ENCODE measurements around the gene AFF3. TPM values are rescaled to one million over a fixed set of nuclear protein-coding genes. Genes with fewer than 3 reads are reported as not detected.

Gene AFF3
- total and polyA plus RNA-seq, 3 donors from 2014 or later: 18.0 to 34.4 (median 27.1) TPM

DNA sequence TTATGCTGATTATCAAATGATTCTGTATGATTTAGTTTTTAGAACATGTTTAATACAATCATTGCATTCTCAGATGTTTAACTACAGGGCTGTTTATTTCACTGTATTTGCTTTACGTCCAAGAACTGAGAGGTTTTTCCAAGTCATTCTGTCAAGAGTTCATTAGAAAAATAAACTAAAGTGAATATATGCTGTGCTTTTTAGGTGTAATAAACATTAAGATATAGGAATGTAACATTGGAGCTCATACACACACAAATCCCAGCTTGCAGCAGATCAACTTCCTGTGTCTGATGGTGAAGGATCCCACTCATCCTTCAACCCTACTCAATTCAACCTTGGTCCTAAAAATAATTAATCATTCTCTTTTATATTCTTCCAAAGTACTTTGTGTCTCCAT is 285.0 kb downstream of the AFF3 start:
- no peak overlapping the region for H3K27ac ChIP-seq
- H3K9me3 ChIP-seq: no peaks in the 10 kb centered on the region
- no peaks in the 10 kb centered on the region for H3K27me3 ChIP-seq
- H3K4me1 ChIP-seq: no peaks in the 10 kb centered on the region
- no peak overlapping the region for H3K4me3 ChIP-seq
- DNase-seq: no peak
- 93 to 100% methylated on average over 1 of the region's 1 CpG for WGBS, 2 donors
- no peaks in the 10 kb centered on the region for H3K36me3 ChIP-seq (ENCODE audit: low read depth, missing control alignments)
- intact Hi-C loops (cut with DNase I; ENCODE audit: low total_unique reads): no loop called here
- no peak for TF ChIP-seq POLR2A (IDR thresholded peaks at IDR 0.05)
- TF ChIP-seq, protein P1, sequence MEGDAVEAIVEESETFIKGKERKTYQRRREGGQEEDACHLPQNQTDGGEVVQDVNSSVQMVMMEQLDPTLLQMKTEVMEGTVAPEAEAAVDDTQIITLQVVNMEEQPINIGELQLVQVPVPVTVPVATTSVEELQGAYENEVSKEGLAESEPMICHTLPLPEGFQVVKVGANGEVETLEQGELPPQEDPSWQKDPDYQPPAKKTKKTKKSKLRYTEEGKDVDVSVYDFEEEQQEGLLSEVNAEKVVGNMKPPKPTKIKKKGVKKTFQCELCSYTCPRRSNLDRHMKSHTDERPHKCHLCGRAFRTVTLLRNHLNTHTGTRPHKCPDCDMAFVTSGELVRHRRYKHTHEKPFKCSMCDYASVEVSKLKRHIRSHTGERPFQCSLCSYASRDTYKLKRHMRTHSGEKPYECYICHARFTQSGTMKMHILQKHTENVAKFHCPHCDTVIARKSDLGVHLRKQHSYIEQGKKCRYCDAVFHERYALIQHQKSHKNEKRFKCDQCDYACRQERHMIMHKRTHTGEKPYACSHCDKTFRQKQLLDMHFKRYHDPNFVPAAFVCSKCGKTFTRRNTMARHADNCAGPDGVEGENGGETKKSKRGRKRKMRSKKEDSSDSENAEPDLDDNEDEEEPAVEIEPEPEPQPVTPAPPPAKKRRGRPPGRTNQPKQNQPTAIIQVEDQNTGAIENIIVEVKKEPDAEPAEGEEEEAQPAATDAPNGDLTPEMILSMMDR (IDR thresholded peaks at IDR 0.05): no peak

DNA sequence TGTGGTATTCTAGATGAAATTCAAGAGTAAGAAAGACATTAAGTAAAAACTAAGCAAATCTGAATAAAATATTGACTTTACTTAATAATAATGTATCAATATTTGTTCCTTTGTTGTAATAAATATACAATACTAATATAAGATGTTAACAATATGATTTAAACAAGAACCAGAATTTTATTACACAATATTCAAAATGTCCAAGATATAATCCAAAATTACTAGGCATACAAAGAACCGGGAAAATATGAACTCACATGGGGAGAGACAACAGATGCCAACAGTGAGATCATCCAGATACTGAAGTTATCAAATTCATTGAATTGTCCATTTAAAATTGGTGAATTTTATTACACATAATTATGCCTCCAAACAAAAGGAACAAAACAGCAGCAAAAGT is 286.3 kb downstream of the AFF3 start:
- H3K27me3 ChIP-seq: no peaks in the 10 kb centered on the region
- H3K9me3 ChIP-seq: no peaks in the 10 kb centered on the region
- WGBS, 2 donors: 91 to 94% methylated on average over 1 of the region's 1 CpG
- intact Hi-C loops (cut with DNase I; ENCODE audit: low total_unique reads): no loop called here
- DNase-seq: no peak
- no peaks in the 10 kb centered on the region for H3K4me1 ChIP-seq
- H3K27ac ChIP-seq: no peak overlapping the region
- TF ChIP-seq, protein P1 (IDR thresholded peaks at IDR 0.05): no peak
- no peak for TF ChIP-seq POLR2A (IDR thresholded peaks at IDR 0.05)
- H3K4me3 ChIP-seq: no peak overlapping the region
- no peaks in the 10 kb centered on the region for H3K36me3 ChIP-seq (ENCODE audit: low read depth, missing control alignments)

DNA sequence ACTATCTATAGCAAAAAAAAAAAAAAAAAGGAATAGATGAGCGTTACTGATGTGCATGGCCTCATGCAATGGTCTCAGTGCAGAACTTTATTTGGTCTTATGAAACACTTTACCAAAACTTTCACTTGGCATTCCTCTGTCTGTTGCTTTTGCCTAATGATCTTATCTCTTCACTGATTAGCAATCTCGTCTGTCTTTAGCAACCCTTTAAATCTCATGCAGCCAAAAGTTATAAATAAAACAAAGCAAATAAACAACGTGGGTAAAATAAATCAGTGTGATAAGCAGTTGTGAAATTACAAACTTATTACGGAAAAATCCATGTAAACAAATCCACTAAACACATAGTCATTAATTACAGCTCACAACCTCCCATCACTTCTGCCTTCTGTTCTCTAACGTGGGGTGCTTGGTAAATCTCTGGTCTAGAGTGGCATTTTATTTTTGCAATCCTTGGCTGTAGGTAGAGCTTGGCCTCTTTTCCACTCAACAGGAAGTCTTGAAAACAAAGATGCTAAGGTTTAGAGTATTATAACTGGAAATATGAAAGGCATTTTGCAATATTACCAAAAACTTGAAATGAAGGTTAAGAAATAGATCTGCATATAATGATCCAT is 288.0 kb downstream of the AFF3 start:
- H3K4me3 ChIP-seq: no peak overlapping the region
- 73 to 81% methylated on average over 5 of the region's 5 CpGs for WGBS, 2 donors
- intact Hi-C loops (cut with DNase I; ENCODE audit: low total_unique reads): no loop called here
- H3K27me3 ChIP-seq: no peaks in the 10 kb centered on the region
- H3K4me1 ChIP-seq: no peaks in the 10 kb centered on the region
- TF ChIP-seq, protein P1 (IDR thresholded peaks at IDR 0.05): no peak
- TF ChIP-seq POLR2A (IDR thresholded peaks at IDR 0.05): no peak
- no peaks in the 10 kb centered on the region for H3K36me3 ChIP-seq (ENCODE audit: low read depth, missing control alignments)
- no peak for DNase-seq
- H3K9me3 ChIP-seq: no peaks in the 10 kb centered on the region
- H3K27ac ChIP-seq: no peak overlapping the region

DNA sequence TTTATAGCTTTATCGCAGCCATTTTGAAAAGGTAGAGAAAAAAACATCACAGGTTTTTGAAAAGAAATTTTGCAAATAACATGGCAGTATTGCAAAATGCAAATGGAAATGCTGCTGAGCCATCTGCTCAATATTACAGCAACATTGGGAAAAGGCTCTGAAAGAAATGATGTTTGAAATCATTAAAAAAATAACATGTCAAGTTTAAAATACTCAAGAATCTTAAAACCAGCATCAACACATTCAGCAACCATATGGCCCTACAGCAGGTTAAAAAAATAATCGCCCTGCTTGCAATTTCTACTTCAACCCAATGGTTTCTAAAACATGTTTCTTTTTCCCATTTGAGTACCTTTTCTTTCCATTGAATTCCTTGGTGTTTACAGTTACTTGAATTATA is 289.4 kb downstream of the AFF3 start:
- TF ChIP-seq POLR2A (IDR thresholded peaks at IDR 0.05): no peak
- TF ChIP-seq, protein P1 (IDR thresholded peaks at IDR 0.05): no peak
- Histone ChIP-seq H3K9me3 (no peaks in the 10 kb centered on the region), H3K4me3 (no peak overlapping the region), H3K4me1 (no peaks in the 10 kb centered on the region), H3K27me3 (no peaks in the 10 kb centered on the region), H3K36me3 (ENCODE audit: low read depth, missing control alignments) (no peaks in the 10 kb centered on the region), H3K27ac (no peak overlapping the region)
- intact Hi-C loops (cut with DNase I; ENCODE audit: low total_unique reads): no loop called here
- DNase-seq: no peak
- 94 to 96% methylated on average over 2 of the region's 2 CpGs for WGBS, 2 donors

DNA sequence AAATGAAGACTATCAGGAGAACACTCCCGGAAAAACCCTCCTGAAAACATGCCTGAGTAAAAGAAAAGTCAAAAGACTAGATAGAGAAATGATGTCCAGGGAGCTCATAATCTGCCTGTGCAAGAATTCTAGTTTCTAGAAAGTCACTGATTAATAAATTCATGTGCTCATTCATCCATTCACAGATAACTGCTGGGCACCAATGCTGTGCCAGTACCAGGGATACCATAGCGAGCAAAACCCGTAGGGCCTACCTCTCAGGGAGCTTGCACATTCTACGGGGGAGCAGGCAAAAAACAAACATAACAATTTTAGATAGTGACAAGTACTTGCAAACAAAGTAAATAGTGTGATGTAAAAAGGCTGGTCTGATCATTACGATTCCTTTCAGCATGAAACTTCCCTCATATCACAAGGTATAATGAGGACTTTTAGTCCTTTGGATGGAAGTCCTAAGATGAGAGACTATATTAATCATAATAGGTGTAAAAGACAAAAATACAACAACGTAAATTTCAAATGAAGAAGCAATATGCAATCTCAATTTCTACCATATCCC is 289.9 kb downstream of the AFF3 start:
- 83 to 87% methylated on average over 6 of the region's 6 CpGs for WGBS, 2 donors

More for the DNA sequence above, 289.9 kb downstream of the AFF3 start:
- H3K4me3 ChIP-seq: no peak overlapping the region
- TF ChIP-seq, protein P1 (IDR thresholded peaks at IDR 0.05): no peak
- TF ChIP-seq POLR2A (IDR thresholded peaks at IDR 0.05): no peak
- DNase-seq: no peak
- no peaks in the 10 kb centered on the region for H3K27me3 ChIP-seq
- H3K4me1 ChIP-seq: no peaks in the 10 kb centered on the region
- no peaks in the 10 kb centered on the region for H3K36me3 ChIP-seq (ENCODE audit: low read depth, missing control alignments)
- H3K9me3 ChIP-seq: no peaks in the 10 kb centered on the region
- H3K27ac ChIP-seq: no peak overlapping the region
- intact Hi-C loops (cut with DNase I; ENCODE audit: low total_unique reads): no loop called here
